ENCODE measurements around the gene MR1.

Gene MR1

GRCh38 chr1:181106479-181106878 is 72.7 kb downstream of the MR1 start:
- in situ Hi-C loops (cut with MboI; ENCODE audit: low sequenced_read_pairs): no loop called here

GRCh38 chr1:181107711-181108110 is 73.9 kb downstream of the MR1 start:
- in situ Hi-C loops (cut with MboI; ENCODE audit: low sequenced_read_pairs): no loop called here

- in situ Hi-C loops (cut with MboI; ENCODE audit: low sequenced_read_pairs): no loop called here
Observed at GRCh38 chr1:181108304-181108867, 74.6 kb downstream of the MR1 start.

- in situ Hi-C loops (cut with MboI; ENCODE audit: low sequenced_read_pairs): no loop called here
Observed at GRCh38 chr1:181110013-181110412, 76.2 kb downstream of the MR1 start.

Measured in hTERT RPE-1 (cell line).